HUDEP-2 (cell line): ENCODE results near the gene VSTM2B.

ENCODE experiments used
- DNase-seq, 76 experiments: peaks; one replicate each; lab custom pipeline; 2025; ENCODE audit not compliant: unreplicated experiment in 76 of 76; lab: John Stamatoyannopoulos, UW

The VSTM2B gene

DNA sequence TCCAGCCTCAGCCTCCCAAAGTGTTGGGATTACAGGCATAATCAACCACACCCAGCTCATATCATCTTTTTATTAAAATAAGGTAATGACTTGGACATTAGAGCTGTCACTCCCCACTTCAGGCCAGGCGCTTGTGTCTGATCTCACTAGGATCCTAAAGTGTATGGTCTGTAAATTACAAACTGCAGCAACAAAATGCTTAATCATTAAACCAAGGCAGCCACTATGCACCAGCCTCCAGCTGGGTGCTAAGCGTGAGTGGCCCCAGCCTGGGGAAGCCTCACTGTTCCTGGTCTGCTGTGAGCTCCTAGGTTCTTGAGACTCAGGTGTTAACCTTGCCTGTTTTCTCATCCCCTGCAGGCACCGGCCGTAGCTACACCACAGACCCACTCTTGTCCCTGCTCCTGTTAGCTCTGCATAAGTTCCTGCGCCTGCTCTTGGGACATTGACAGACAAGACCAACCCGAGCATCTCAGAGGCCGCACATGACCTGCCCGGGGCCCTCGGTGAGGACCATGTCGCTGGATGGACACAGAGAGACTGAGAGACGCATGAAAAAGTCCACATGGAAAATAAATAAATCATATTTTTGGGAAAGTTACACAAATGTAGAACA is 37.8 kb downstream of the VSTM2B start:
- no peak for DNase-seq

GRCh38 chr19:29564574-29565005 is 38.8 kb downstream of the VSTM2B start:
- DNase-seq, result no peak

DNA sequence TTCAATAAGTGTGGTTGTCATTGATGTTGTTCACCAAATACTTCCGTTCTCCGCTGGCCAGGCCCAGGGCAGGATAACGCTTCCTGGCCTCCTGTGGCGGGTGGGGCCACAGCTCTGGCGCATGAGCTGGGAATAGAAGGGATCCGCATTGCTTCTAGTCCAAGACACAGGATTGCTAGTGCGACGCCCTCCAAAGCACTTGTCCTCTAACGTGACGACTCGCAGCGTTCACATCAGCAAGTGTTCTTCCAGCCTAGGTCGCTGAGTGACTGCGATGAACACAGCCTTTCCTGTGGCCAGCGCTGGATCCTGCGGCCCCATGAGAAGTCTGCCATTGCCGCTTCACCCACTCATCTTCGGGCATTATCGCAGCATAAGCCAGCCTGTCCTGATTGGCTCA is 39.4 kb downstream of the VSTM2B start:
- DNase-seq, result no peak

GRCh38 chr19:29566496-29567054 is 40.8 kb downstream of the VSTM2B start:
- no peak for DNase-seq

GRCh38 chr19:29567366-29567915 is 41.6 kb downstream of the VSTM2B start:
- DNase-seq, result no peak

- DNase-seq, result no peak
Observed at GRCh38 chr19:29568036-29569025, 42.5 kb downstream of the VSTM2B start.

GRCh38 chr19:29569038-29569911 is 43.5 kb downstream of the VSTM2B start:
- no peak for DNase-seq

- DNase-seq, result no peak
Observed at GRCh38 chr19:29571181-29571580, 45.4 kb downstream of the VSTM2B start.

- DNase-seq, result no peak
Observed at GRCh38 chr19:29573486-29573885, 47.7 kb downstream of the VSTM2B start.

DNA sequence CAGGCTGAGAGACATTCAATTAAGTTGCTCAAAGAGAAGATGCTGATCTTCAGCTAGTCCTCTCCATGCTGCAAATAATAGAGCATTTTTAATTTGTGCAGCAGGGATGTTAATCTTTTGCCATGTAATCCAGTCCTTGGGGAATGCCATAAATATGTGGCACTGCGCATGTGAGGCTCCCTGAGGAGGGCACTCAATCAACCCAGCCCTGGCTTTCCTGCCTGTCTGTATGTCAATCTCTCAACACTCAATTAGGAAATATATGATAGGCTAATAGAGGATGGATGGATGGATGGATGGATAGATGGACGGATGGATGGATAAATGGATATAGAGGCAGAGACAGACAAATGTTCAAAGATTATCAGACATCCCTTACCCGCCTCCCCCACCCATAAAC is 48.7 kb downstream of the VSTM2B start:
- DNase-seq, result no peak

DNA sequence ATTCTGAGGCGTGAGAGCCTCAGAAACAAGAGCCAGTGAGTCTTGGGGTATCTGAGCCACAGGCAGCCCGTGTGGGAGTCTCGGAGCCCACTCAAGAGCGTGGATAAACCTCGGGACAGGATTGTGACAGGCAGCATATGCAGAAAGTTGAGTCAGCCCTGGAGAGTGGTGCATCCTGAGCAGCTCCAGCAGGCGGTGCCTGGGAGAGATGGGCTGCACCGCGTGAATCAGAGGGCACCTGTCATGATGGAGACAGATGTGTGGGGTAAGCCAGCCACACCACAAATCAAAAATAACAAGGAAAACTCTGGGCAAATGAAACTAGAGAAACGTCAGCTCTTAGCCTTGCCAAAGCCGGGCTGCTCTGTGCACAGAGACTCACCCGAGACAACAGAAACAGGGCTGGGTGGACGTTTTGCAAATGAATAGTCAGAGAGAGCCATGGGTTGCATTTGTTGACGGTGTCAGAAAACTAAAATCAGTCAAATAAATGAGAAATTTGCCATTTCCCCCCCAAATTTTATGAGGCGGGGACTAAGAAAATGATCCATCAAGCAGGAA is 50.3 kb downstream of the VSTM2B start:
- DNase-seq, result no peak

DNA sequence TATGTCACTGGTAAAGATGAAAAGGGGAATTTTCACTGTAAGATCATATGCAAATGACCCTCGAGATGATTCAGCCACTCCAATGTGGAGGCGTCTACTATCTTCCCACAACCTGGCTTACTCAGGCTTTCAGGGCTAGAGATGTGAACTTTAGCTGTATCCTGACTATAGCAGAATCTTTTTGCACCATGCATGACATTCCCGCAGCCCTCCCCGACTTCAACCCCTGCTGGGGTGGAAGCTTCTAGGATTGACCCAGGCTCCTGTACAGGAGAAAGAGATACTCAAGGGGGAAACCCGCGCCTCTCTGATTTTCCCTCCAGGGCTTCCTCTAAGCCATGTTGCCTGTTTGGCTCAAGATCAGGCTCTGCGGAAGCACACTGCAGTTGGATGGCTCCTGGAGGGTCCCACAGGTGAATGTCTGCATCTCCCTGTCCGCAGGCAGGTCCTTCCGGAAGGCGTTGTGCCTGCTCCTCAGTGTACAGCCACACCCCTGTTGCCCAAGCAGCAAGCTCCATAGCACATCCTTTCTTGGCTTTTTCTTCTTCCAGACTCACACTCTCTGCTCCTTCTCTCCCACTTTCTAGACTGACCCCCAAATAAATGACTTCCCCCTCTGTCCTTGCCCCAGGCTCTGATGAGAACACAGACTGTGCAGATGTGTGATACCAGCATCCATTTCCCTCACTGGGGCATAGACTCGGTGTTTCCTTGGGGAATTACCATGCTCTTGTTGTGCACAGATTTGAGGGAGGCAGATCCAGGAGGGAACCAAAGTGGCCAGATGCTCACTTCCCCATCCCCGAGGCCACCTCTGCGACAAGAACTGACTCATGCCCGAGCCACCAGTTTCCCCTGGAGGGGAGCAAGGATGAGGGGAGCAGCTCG is 51.2 kb downstream of the VSTM2B start:
- no peak for DNase-seq

DNA sequence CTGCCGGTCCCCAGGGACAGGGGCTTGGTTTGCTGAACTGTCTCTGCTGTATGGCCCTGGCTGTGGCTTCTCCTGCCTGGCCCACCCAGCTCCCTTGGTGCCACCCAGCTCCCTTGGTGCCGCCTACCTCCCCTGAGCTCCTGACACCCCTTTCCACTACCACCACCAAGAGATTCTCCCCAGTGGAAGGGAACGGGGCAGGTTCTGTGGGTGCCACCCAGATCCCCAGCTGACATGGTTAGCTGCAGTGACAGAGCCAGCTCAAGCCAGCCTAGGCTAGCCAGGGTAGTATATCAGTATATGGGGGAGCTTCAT is 51.8 kb downstream of the VSTM2B start:
- DNase-seq, result no peak

- no peak for DNase-seq
Observed at GRCh38 chr19:29578349-29578748, 52.6 kb downstream of the VSTM2B start.

DNA sequence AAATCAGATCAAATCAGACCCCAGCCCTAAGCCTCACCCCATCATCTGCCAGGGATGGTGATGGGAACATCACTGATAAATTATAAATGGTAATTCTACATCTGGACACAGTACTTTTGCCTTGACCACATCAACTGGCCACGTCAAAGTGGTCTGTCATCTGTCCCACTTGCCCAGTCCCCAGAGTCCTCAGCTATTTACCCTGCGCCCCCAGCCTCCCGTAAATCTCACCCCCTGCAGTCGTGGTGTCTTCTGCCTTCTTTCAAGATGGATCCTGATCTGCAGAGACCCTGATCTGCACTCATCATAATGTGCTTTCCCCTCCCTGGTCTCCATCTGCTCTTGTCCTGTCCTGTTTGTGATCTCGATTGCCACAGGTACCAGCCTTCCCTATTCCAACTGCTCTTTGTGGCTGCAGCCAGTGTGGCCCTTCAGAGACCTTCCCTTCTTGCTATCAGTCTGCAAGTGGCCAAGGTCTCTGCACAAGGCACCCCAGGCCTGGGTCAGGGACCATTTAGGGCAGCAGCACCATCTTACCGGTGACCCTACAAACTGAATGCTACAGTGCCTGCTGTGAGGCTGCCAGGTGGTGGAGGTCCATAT is 53.6 kb downstream of the VSTM2B start:
- DNase-seq, result no peak

- no peak for DNase-seq
Observed at GRCh38 chr19:29581398-29581797, 55.6 kb downstream of the VSTM2B start.

GRCh38 chr19:29583196-29583999 is 57.6 kb downstream of the VSTM2B start:
- no peak for DNase-seq

- no peak for DNase-seq
Observed at GRCh38 chr19:29586401-29586800, 60.6 kb downstream of the VSTM2B start.
